HCT116 (cell line): ENCODE measurements around the gene ZNF502. TPM values are rescaled to one million over a fixed set of nuclear protein-coding genes. Genes with fewer than 3 reads are reported as not detected.

ENCODE experiments used
- ATAC-seq: fragments of 200-7000 bp; cut with Tn5 transposase; 2 replicates; pipeline ENCODE4 v1.9.1; 2020; ENCODE audit warnings: mild to moderate bottlenecking, moderate library complexity
- BruUV-seq: library from RNA; stranded (reverse); fragments of 400-500 nt; replicated peaks from 2 replicates; lab custom pipeline; 2021; lab: Mats Ljungman, UMichigan
- CTCF ChIA-PET: fragments of 300-600 bp; sonication (Branson Sonifier 250); formaldehyde crosslinking; loops from one replicate; lab custom pipeline; 2021; ENCODE audit warnings: antibody characterized with exemption; lab: Charles Lee
- POLR2A ChIA-PET: fragments of 300-600, 350-600 bp; sonication (Branson Sonifier 250); formaldehyde crosslinking; loops from one replicate; lab custom pipeline; 2021; ENCODE audit warnings: antibody characterized with exemption; lab: Charles Lee
- RAD21 ChIA-PET, 2 experiments: fragments of 300-600 bp; sonication (Branson Sonifier 250); formaldehyde crosslinking; loops; one replicate each; lab custom pipeline; 2023; ENCODE audit warnings: low total read pairs in 2 of 2; ENCODE audit not compliant: uncharacterized antibody in 2 of 2, unreplicated experiment in 2 of 2, low non-redundant PET in 1 of 2; lab: Charles Lee
- DNase-seq: peaks from one replicate; pipeline ENCODE4 v3.0.0-alpha.2; 2010; ENCODE audit warnings: low read depth, low spot score
- H2AFZ ChIP-seq: fragments of 200-600 bp; shearing (Covaris generic), sonication (generic); 2 replicates; pipeline ENCODE4 v1.6.1; 2017; ENCODE audit warnings: low read depth, mixed run types, mixed read lengths, antibody characterized with exemption, low read length; ENCODE audit not compliant: poor library complexity, severe bottlenecking
- H3K27ac ChIP-seq: 2 replicates; pipeline ENCODE4 v1.5.1; 2012; ENCODE audit warnings: low read depth, low read length
- H3K27me3 ChIP-seq: fragments of 200-600 bp; sonication (generic); 2 replicates; pipeline ENCODE4 v1.6.1; 2016; ENCODE audit warnings: mixed run types, low read length, mixed read lengths; ENCODE audit not compliant: insufficient read depth
- H3K36me3 ChIP-seq, 2 experiments: fragments of 200-500 bp in 1 of 2; fragments of 200-600 bp in 1 of 2; sonication (Bioruptor generic) in 1 of 2; sonication (generic) in 1 of 2; 2 replicates each; pipeline versions ENCODE4 v1.5.1 to v1.6.1; 2014 to 2016; ENCODE audit warnings: low read length in 2 of 2, inconsistent platforms in 1 of 2, mixed read lengths in 1 of 2, mixed run types in 1 of 2; ENCODE audit not compliant: insufficient read depth in 2 of 2, control insufficient read depth in 1 of 2
- H3K4me1 ChIP-seq, 2 experiments: fragments of 200-600 bp in 1 of 2; sonication (generic) in 1 of 2; 2 replicates each; pipeline versions ENCODE4 v1.5.1 to v1.6.1; 2012 to 2017; ENCODE audit warnings: low read length in 2 of 2, inconsistent platforms in 1 of 2, mild to moderate bottlenecking in 1 of 2, mixed read lengths in 1 of 2, mixed run types in 1 of 2, moderate library complexity in 1 of 2; ENCODE audit not compliant: insufficient read depth in 2 of 2, control insufficient read depth in 1 of 2
- H3K4me2 ChIP-seq: fragments of 200-600 bp; sonication (generic); 2 replicates; pipeline ENCODE4 v1.6.1; 2017; ENCODE audit warnings: mixed run types, low read length, mixed read lengths
- H3K4me3 ChIP-seq, 2 experiments: fragments of 200-600 bp in 1 of 2; sonication (generic) in 1 of 2; replicated peaks in 1 of 2; 2 replicates each; pipeline ENCODE4 v1.5.1; 2011 to 2016; ENCODE audit warnings: low read length in 2 of 2, control low read depth in 1 of 2, low read depth in 1 of 2, mild to moderate bottlenecking in 1 of 2, mixed read lengths in 1 of 2, mixed run types in 1 of 2
- H3K79me2 ChIP-seq: fragments of 200-600 bp; sonication (generic); 2 replicates; pipeline ENCODE4 v1.6.1; 2017; ENCODE audit warnings: mild to moderate bottlenecking, mixed run types, low read length, moderate library complexity, mixed read lengths; ENCODE audit not compliant: insufficient read depth
- H3K9ac ChIP-seq: fragments of 200-600 bp; sonication (generic); 2 replicates; pipeline ENCODE4 v1.6.1; 2016; ENCODE audit warnings: low read length, mixed read lengths
- H3K9me2 ChIP-seq: fragments of 200-600 bp; sonication (generic), shearing (Covaris generic); 2 replicates; pipeline ENCODE4 v1.6.1; 2017; ENCODE audit warnings: mixed run types, mild to moderate bottlenecking, moderate library complexity; ENCODE audit not compliant: insufficient read depth
- H3K9me3 ChIP-seq, 2 experiments: fragments of 200-500 bp in 1 of 2; fragments of 200-600 bp in 1 of 2; sonication (Bioruptor generic) in 1 of 2; sonication (generic) in 1 of 2; 2 replicates each; pipeline ENCODE4 v1.6.1; 2014 to 2017; ENCODE audit warnings: low read length in 2 of 2, mixed read lengths in 2 of 2, inconsistent platforms in 1 of 2, low read depth in 1 of 2, mild to moderate bottlenecking in 1 of 2, mixed run types in 1 of 2, moderate library complexity in 1 of 2; ENCODE audit not compliant: control insufficient read depth in 1 of 2, insufficient read depth in 1 of 2
- H4K20me1 ChIP-seq: fragments of 200-600 bp; sonication (generic), shearing (Covaris generic); 2 replicates; pipeline ENCODE4 v1.6.1; 2017; ENCODE audit warnings: mixed run types, mild to moderate bottlenecking, moderate library complexity; ENCODE audit not compliant: insufficient read depth
- CBX3 ChIP-seq: IDR thresholded peaks from 2 replicates; pipeline ENCODE4 v1.6.1; 2012; ENCODE audit warnings: low read depth
- EZH2 ChIP-seq: fragments of 200-600 bp; sonication (generic); IDR thresholded peaks from 2 replicates; pipeline ENCODE4 v1.6.1; 2017; ENCODE audit warnings: antibody characterized with exemption, mixed run types
- FOSL1 ChIP-seq: IDR thresholded peaks from 2 replicates; pipeline ENCODE4 v1.6.1; 2012; ENCODE audit warnings: low read depth
- JUND ChIP-seq: IDR thresholded peaks from 2 replicates; pipeline ENCODE4 v1.6.1; 2012
- POLR2A ChIP-seq: IDR thresholded peaks from 2 replicates; pipeline ENCODE4 v1.7.0; 2011; ENCODE audit warnings: borderline replicate concordance; ENCODE audit not compliant: insufficient read depth, insufficient read length; ENCODE audit errors: extremely low read depth
- RAD21 ChIP-seq: IDR thresholded peaks from 2 replicates; pipeline ENCODE4 v1.6.1; 2012; ENCODE audit warnings: low read depth, mild to moderate bottlenecking
- REST ChIP-seq: IDR thresholded peaks from 2 replicates; pipeline ENCODE4 v1.6.1; 2012; ENCODE audit warnings: low read depth
- SRF ChIP-seq: IDR thresholded peaks from 2 replicates; pipeline ENCODE4 v1.6.1; 2012; ENCODE audit warnings: low read depth
- intact Hi-C: fragments of 100-400 bp; cut with micrococcal nuclease; formaldehyde crosslinking; loops from 2 replicates; pipeline ENCODE4 v1.10.0; 2022
- total RNA-seq: library from RNA; stranded (reverse); gene quantifications from one replicate; pipeline ENCODE4 v1.2.1, GENCODE V29; 2021; ENCODE audit not compliant: unreplicated experiment

The ZNF502 gene
- total RNA-seq, 1 experiment from 2014 or later, result 1.5 TPM

- Histone ChIP-seq H3K9ac (no peak overlapping the region), H2AFZ (no peak overlapping the region), H3K4me2 (no peak overlapping the region), H4K20me1 (no peaks in the 10 kb centered on the region), H3K9me3 (peaks cover 8 to 34% of the 10 kb centered on the region in 2 experiments; a peak in 3 of 4 replicates), H3K36me3 (peaks cover 7 to 42% of the 10 kb centered on the region in 2 experiments), H3K27me3 (no peaks in the 10 kb centered on the region), H3K4me1 (no peaks in the 10 kb centered on the region), H3K9me2 (no peaks in the 10 kb centered on the region), H3K79me2 (peaks cover 70% of the 10 kb centered on the region), H3K27ac (no peak overlapping the region), H3K4me3 (no peak overlapping the region)
- intact Hi-C loops, result no loop called here
- ATAC-seq (no peak), DNase-seq (no peak)
- BruUV-seq, result no TSS peak
- CTCF ChIA-PET, result no interaction called here
- POLR2A ChIA-PET, result no interaction called here
- TF ChIP-seq POLR2A (no peak), FOSL1 (no peak), JUND (no peak), REST (no peak), RAD21 (no peak), CBX3 (peak; percentile 59; the same call in 1 of the 2 replicates), EZH2 (no peak), SRF (no peak)
- RAD21 ChIA-PET, result no interaction called here
Observed at GRCh38 chr3:44772099-44772442, 59.6 kb downstream of the ZNF502 start.

Other genes with a start within 250 kb of the ZNF502 start
- gene ZNF445, start 235.0 kb upstream of the ZNF502 start, total RNA-seq, result 19.9 TPM
- gene ZKSCAN7, start 157.5 kb upstream of the ZNF502 start, total RNA-seq, result not detected
- not detected for gene ZNF660, start 127.7 kb upstream of the ZNF502 start, total RNA-seq
- gene ZNF197, start 87.6 kb upstream of the ZNF502 start, total RNA-seq, result 16.5 TPM
- 7.9 TPM for gene ZNF35, start 63.9 kb upstream of the ZNF502 start, total RNA-seq
- gene ZNF501, start 17.0 kb downstream of the ZNF502 start, total RNA-seq, result 0.12 TPM
- gene KIAA1143, start 49.0 kb downstream of the ZNF502 start, total RNA-seq, result 32.2 TPM
- 20.9 TPM for gene KIF15, start 49.1 kb downstream of the ZNF502 start, total RNA-seq
- gene TMEM42, start 149.3 kb downstream of the ZNF502 start, total RNA-seq, result 13.9 TPM
- not detected for gene TGM4, start 161.9 kb downstream of the ZNF502 start, total RNA-seq